Kidney tubule cell (primary cell): ENCODE results near the gene TEN1.
A peak's percentile ranks its signal among the peaks of the same experiment; 100 is the strongest.
"Not testable (repeated sequence)": the region's sequence is repeated elsewhere in the genome, so short reads cannot be mapped to it uniquely, and the experiment has no call there.

Experiments used
- DNase-seq: peaks from one replicate; pipeline ENCODE4 v3.0.0-alpha.2; 2018; ENCODE audit warnings: low spot score

The TEN1 gene

GRCh38 chr17:76027159-76027839 lies 48.3 kb downstream of the TEN1 start, which contains the start of gene EVPL:
TSS of gene EVPL (minus strand) at chr17:76027306. CDS start at chr17:76027198, 108 bp downstream.
- peak; percentile 93 for DNase-seq

GRCh38 chr17:76032073-76032779 lies 53.2 kb downstream of the TEN1 start:
- DNase-seq, result peak; percentile 33

DNA sequence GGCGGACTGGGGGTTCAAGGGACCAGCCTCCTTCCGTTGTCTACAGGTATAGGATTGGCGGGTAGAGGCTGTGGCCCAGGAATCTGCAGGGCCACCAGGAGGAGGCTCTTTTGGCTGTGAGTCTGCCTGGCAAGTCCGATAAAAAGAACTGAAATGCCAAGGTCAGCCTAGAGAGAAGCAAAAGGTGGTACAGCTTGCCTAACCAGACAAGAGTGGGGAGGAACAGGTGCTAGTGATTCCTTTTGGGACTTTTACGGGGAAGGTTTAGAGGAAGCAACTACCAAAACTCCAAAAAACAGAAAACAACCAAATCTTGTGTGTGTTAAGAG lies 53.7 kb downstream of the TEN1 start:
- no peak for DNase-seq

DNA sequence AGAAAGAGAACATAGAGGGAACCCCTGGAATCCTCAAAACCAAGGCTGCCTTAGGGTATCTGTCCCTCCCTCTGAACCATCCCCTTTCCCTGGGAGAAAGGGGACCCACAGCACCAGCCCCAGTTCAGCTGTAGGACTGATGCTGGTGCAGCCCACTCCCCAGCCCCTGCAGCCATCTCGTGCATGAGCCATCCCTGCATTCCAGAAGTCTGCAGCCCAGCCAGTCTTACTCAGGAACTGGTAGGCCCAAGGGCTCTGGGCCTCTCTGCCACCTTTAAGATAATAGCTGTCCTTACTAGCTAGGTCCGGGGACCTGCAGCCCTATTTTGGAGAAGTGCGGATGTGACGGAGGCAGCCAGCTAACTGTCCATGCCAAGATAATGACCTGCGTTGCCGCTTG lies 54.1 kb downstream of the TEN1 start:
- DNase-seq, result no peak

GRCh38 chr17:76034428-76035350 lies 55.6 kb downstream of the TEN1 start:
- DNase-seq, result no peak

- no peak for DNase-seq
Observed at GRCh38 chr17:76036497-76037261, 57.6 kb downstream of the TEN1 start.

DNA sequence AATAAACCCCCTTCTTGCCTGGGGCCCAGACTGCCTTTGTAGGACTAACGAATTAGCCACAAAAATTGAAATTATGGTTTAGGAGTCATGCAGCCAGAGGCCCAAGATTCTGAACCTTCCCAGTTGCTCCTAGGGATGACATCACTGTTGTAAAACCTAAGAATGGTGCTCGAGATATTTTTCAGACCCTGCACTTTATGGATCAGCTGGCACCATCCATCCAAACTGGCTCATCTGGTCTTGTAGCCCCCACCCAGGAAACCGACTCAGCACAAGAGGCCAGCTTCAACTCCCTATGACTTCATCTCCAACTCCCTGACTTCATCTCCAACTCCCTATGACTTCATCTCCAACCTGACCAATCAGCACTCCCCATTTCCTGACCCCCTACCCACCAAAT lies 59.0 kb downstream of the TEN1 start:
- peak; percentile 8 for DNase-seq

DNA sequence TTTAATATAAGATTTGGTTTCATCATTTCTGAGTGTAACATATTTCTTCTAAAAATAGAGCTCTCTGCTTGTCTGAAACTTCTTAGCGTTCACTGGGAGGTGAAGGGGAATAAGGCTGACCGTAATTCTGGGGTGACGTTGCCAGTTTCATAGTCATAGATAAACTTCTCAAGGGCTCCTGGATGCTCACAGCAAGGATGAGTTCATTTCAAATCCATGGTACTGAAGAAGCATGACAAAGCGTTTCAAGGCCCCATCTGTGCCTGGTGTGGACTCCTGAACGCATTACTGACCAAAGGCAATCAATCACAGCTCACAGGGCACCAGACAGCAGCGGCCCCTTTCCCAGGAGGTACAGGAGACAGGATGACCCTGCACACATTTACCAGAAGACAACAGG lies 60.1 kb downstream of the TEN1 start:
- DNase-seq, result no peak

DNA sequence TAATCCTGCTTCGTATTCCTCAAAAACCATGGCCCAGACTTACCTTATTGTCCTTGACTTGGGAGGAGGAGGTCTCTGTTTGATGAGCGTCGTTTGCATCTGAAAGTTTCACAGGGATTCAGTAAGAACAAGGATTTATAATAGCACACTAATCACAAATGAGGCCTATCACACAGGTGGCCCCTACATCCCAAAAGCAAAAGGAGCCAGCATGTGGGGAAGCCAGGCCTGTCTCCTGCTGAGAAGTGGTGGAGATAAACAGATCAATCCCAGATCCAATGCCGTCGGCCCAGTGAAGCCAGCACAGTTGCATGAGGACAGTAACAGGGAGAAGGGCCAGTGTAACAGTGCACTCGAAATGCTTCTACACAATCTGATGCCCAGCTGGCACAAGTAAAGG lies 61.3 kb downstream of the TEN1 start:
- DNase-seq, result no peak

- not testable (repeated sequence) for DNase-seq
Observed at GRCh38 chr17:76042868-76043267, 63.8 kb downstream of the TEN1 start.

GRCh38 chr17:76044475-76045007 lies 65.5 kb downstream of the TEN1 start:
- DNase-seq, result not testable (repeated sequence)

GRCh38 chr17:76046064-76046463 lies 67.0 kb downstream of the TEN1 start:
- DNase-seq, result peak; percentile 23

DNA sequence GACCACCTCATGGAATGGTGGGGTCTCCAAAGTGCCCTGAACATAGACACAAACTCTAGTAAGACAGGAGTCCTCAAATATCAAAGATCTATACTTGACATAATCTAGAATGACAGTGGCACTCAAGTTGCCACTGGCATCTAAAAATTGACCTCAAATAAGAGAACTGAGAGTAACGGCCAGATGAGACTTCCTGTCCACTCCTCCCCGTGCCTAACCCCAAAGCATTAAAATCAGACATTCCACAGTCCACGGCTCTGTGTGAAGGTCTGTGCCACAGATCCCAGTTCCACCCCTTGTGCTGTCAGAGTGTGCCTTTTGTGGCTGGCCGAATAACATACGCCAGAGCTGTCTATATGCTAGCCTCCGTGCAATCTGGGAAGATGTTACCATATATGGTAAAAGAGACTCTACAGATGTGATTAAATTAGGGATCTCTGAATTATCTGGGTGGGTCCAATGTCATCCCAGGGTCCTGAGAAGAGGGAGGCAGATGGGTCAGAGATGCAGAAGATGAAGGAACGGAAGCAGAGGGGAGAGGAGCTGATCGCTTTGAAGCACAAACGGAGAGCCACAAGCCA lies 69.1 kb downstream of the TEN1 start:
- no peak for DNase-seq

DNA sequence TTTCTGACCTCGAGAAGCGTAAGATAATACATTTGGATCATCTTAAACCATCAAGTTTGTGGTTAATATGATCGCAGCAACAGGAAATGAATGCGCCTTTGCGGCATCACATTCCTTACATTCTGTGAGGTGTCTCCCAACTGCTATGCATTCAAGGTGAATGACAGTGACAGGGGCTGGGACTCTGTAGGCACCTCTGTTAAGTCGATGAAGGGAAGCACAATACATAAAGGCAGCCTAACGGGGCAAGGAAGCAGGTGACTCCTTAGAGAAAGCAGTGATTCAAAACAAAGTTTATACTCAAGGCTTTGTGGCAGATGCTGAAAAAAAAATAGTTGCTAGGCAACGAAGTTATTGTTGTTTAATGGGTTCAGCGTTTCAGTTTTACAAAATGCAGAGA lies 69.7 kb downstream of the TEN1 start:
- DNase-seq, result peak; percentile 64

DNA sequence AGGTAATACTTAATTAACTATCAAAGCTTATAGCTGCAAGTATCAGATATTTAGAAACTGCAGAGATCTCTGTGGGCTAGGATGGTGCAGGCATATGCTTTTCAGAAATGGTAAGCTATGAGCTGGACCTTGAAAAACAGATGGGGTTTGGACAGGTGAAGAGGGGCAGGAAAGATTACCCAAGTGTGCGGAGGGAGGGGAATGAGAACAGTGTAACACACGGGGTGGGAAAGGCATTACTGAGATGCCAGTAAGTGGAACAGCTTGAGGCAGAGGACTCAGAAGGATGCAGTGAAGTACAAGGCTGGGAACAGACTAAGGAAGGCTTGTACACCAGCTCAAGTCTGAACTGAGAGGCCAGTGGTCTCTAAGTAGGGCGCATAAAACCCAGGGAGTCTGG lies 70.2 kb downstream of the TEN1 start:
- no peak for DNase-seq

GRCh38 chr17:76049836-76050537 lies 70.9 kb downstream of the TEN1 start:
- DNase-seq, result no peak
